GM13976 (cell line): ENCODE data around the gene SLC6A6.

Source experiments
- DNase-seq: peaks from one replicate; pipeline ENCODE4 v3.0.0; 2012; ENCODE audit warnings: low spot score
- in situ Hi-C: fragments of 300-500 bp; cut with MboI; formaldehyde crosslinking; loops from one replicate; pipeline ENCODE4 v1.12.0; 2022; ENCODE audit warnings: low sequenced_read_pairs, mixed read lengths, inconsistent platforms; ENCODE audit not compliant: unreplicated experiment
- TF ChIP-seq, protein P1 (sequence below): IDR thresholded peaks from 2 replicates; pipeline ENCODE4 v1.5.1; 2012; ENCODE audit warnings: borderline replicate concordance, mild to moderate bottlenecking; ENCODE audit not compliant: insufficient read depth; ENCODE audit errors: extremely low read depth, missing control alignments, control extremely low read depth

SLC6A6 gene

DNA sequence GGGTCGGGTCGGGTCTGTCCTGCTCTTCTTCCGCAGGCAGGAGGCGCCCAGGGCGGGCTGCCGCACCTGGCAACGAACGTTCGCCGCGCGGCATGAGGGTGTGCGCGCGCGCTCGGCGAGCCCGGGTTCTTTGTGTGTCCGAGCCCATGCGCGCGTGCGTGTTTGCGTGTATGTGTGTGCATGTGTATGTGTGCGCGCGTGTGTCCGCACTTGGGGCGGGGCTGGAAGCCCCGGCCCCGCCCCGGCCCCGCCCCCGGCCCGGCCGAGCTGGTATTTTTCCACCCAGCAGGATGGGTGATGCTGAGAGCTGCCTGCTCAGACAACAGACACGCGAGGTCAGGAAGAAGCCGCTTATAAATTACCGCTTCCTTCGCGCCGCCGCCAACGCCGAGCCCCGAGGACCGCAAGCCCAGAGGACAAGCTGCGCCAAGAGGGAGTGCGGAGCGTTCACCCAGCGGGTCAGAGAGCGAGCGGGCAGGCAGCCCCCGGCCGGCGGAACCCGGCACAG, at the start of gene SLC6A6:
Gene SLC6A6, plus strand, starts transcription at position 303 of the 508 bp plus-strand sequence. CDS start 41,029 bp downstream, outside the sequence.
- in situ Hi-C loops, result no loop called here
- peak; percentile 94 for DNase-seq

GRCh38 chr3:14353502-14353901, 48.9 kb upstream of the SLC6A6 start:
- TF ChIP-seq, protein P1, sequence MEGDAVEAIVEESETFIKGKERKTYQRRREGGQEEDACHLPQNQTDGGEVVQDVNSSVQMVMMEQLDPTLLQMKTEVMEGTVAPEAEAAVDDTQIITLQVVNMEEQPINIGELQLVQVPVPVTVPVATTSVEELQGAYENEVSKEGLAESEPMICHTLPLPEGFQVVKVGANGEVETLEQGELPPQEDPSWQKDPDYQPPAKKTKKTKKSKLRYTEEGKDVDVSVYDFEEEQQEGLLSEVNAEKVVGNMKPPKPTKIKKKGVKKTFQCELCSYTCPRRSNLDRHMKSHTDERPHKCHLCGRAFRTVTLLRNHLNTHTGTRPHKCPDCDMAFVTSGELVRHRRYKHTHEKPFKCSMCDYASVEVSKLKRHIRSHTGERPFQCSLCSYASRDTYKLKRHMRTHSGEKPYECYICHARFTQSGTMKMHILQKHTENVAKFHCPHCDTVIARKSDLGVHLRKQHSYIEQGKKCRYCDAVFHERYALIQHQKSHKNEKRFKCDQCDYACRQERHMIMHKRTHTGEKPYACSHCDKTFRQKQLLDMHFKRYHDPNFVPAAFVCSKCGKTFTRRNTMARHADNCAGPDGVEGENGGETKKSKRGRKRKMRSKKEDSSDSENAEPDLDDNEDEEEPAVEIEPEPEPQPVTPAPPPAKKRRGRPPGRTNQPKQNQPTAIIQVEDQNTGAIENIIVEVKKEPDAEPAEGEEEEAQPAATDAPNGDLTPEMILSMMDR, result no peak
- in situ Hi-C loops, result no loop called here
- no peak for DNase-seq

More for the DNA sequence above, at the start of gene SLC6A6:
- TF ChIP-seq, protein P1, result peak; percentile 39

GRCh38 chr3:14357463-14357862, 44.9 kb upstream of the SLC6A6 start:
- DNase-seq, result no peak
- in situ Hi-C loops, result no loop called here
- TF ChIP-seq, protein P1, result no peak

DNA sequence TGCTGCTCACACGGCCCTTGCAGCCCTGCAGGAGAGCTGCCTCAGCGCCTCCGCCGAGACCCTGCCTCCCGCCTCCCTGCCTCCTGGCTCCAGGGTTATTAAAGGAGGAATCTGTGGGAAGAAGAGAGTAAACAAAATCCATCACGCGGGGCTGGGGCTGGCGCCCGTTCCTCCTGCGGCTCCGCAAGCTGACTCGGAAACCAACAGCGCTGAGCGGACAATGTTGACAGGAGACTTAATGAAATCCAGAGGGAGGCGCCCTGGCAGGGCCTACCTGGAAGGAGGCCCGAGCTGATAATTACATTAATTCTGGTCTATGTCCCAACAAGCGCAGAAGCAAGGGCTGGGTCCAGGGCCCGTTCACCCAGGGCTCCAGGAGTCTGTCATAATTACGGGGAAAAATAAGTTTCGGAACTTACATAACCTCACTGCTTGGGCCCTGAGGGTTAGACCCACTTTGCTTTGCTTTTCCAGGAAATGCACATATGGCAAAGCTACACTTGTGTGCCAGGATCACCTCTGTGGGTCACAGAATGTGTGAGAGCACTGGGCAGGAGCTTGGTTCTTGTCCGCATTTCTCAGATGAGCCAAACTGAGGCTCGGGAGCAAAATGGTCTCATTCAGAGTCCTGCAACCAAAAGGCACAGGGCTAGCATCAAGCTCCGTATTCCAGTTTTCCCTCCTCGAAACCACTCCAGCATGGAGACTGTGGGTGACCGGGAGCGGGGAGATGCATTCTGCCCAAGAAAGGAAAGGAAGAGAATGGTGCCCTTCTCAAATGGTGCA, 43.8 kb upstream of the SLC6A6 start:
- in situ Hi-C loops, result no loop called here
- TF ChIP-seq, protein P1, result no peak
- no peak for DNase-seq

DNA sequence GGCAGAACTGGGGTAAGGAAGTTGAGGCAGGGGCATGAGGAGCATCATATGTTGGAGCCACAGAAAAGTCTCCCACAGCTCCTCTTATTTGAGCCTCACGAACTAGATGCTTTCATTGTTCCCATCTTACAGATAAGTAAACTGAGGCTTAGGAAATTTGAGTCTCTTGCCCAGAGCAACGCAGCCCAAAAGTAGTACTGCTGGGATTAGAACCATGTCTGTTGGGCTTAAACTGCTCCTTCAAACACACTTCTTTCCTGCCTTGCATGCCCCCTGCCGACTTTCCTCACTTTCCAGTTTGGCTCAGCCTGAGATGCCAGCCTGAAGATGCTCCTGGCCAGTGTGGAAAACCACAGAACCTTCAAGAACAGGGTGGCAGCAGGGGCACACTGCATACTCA, 43.1 kb upstream of the SLC6A6 start:
- no peak for DNase-seq
- in situ Hi-C loops, result no loop called here
- TF ChIP-seq, protein P1, result no peak

GRCh38 chr3:14360123-14360881, 42.1 kb upstream of the SLC6A6 start:
- no peak for DNase-seq
- TF ChIP-seq, protein P1, result no peak
- in situ Hi-C loops, result no loop called here
